Activated CD4-positive, alpha-beta T cell treated with anti-CD3 and anti-CD28 coated beads, Interleukin-2, amount 10 ng/mL, durations not matched to agents 7 days and 5 days (primary cell): ENCODE measurements around the gene CMTM1. TPM values are rescaled to one million over a fixed set of nuclear protein-coding genes. Genes with fewer than 3 reads are reported as not detected.

Source experiments
- CTCF ChIA-PET: fragments of 350-600 bp; sonication (Branson Sonifier 250); formaldehyde crosslinking; loops from one replicate; lab custom pipeline; 2021; ENCODE audit warnings: antibody characterized with exemption; lab: Charles Lee
- POLR2A ChIA-PET: fragments of 350-600 bp; sonication (Branson Sonifier 250); formaldehyde crosslinking; loops from one replicate; lab custom pipeline; 2021; ENCODE audit warnings: antibody characterized with exemption; lab: Charles Lee
- DNase-seq: peaks from one replicate; pipeline ENCODE4 v3.0.0-alpha.2; 2020
- H3K27ac Mint-ChIP-seq: one replicate; pipeline ENCODE4 v1.8.0; 2021; ENCODE audit warnings: mild to moderate bottlenecking, moderate library complexity, mixed read lengths
- H3K27me3 Mint-ChIP-seq: one replicate; pipeline ENCODE4 v1.8.0; 2021; ENCODE audit warnings: mixed read lengths
- H3K36me3 Mint-ChIP-seq: one replicate; pipeline ENCODE4 v1.8.0; 2021; ENCODE audit warnings: low read depth, mixed read lengths
- H3K4me1 Mint-ChIP-seq: one replicate; pipeline ENCODE4 v1.8.0; 2021; ENCODE audit warnings: mixed read lengths
- H3K4me3 Mint-ChIP-seq: one replicate; pipeline ENCODE4 v1.8.0; 2021; ENCODE audit warnings: mild to moderate bottlenecking, moderate library complexity, mixed read lengths
- H3K9me3 Mint-ChIP-seq: one replicate; pipeline ENCODE4 v1.8.0; 2021; ENCODE audit warnings: mixed read lengths
- total RNA-seq, 2 experiments: library from RNA; stranded (reverse); gene quantifications; one replicate each; pipeline ENCODE4 v1.2.3, GENCODE V29; 2021

CMTM1 gene
- total RNA-seq, 2 experiments from 2014 or later = 12.3 to 15.3 TPM

DNA sequence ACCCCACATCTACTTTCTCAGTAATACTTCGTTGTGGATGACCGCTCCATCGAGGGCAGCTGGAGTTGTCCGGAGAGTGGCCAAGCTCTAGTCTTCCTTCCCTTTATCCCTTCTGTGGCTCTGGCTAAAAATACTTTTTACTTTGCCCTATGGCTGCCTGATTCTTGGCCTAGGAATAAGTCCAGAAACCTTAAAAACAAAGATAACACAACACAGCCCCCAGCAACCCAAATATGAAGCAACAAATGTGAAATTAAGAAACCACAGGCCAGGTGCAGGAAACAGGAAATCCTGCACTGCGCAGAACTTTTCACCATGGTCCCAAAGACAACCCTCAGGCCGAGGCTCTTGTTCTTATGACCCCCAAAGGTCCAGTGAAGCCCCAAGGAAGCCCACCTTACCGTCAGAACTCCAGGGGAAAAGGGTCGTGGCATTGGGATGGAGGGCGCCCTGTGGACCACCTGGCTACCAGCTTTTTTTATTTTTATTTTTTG is 42.3 kb upstream of the CMTM1 start:
- H3K4me3 Mint-ChIP-seq = peak overlapping the region; percentile 52
- peaks cover 5% of the 10 kb centered on the region for H3K36me3 Mint-ChIP-seq
- peaks cover 81% of the 10 kb centered on the region for H3K4me1 Mint-ChIP-seq
- peak overlapping the region; percentile 95 for H3K27ac Mint-ChIP-seq
- ChIA-PET CTCF (interaction anchor here (0.7 to 3.9 kb wide), 9 partner anchors 12 to 227 kb away, joined by 3 to 29 read pairs (median 4); partner anchors contain the start of genes CKLF, DYNC1LI2 and TK2), POLR2A (no interaction called here)
- DNase-seq = peak; percentile 71
- H3K27me3 Mint-ChIP-seq = no peaks in the 10 kb centered on the region
- H3K9me3 Mint-ChIP-seq = no peaks in the 10 kb centered on the region

DNA sequence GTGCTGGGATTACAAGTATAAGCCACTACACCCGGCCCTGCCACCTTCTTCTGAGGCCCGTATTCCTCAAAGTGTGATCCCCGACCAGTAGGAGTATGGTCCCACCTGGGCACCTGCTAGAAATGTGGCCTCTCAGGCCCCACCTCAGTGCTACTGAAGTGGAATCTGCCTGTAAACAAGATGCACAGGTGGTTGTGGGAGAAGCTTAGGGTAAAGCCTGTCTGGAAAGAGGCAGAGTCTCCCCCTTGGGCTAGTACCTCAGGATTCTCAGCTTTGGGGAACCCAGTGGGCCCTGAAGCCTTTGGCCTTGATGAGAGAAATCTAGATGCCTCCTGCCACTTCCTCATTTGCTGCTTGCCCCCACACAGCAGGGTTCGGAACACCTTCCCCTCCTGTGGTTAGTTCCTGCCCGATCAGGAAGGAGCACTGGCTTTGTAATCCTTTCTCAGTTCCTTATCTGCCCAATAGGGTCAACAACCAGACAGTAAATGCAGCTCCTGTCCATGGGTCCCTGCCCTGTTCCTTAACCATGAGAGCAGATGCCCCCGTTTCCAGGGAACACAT is 41.6 kb upstream of the CMTM1 start:
- no peaks in the 10 kb centered on the region for H3K27me3 Mint-ChIP-seq
- peak overlapping the region; percentile 95 for H3K27ac Mint-ChIP-seq
- DNase-seq = peak; percentile 32
- CTCF ChIA-PET = interaction anchor here (0.7 to 3.9 kb wide), 10 partner anchors 11 to 348 kb away, joined by 3 to 29 read pairs (median 4); partner anchors contain the start of genes CKLF and TK2
- peaks cover 7% of the 10 kb centered on the region for H3K36me3 Mint-ChIP-seq
- POLR2A ChIA-PET = no interaction called here
- H3K4me3 Mint-ChIP-seq = no peak overlapping the region
- H3K4me1 Mint-ChIP-seq = peaks cover 77% of the 10 kb centered on the region
- no peaks in the 10 kb centered on the region for H3K9me3 Mint-ChIP-seq

DNA sequence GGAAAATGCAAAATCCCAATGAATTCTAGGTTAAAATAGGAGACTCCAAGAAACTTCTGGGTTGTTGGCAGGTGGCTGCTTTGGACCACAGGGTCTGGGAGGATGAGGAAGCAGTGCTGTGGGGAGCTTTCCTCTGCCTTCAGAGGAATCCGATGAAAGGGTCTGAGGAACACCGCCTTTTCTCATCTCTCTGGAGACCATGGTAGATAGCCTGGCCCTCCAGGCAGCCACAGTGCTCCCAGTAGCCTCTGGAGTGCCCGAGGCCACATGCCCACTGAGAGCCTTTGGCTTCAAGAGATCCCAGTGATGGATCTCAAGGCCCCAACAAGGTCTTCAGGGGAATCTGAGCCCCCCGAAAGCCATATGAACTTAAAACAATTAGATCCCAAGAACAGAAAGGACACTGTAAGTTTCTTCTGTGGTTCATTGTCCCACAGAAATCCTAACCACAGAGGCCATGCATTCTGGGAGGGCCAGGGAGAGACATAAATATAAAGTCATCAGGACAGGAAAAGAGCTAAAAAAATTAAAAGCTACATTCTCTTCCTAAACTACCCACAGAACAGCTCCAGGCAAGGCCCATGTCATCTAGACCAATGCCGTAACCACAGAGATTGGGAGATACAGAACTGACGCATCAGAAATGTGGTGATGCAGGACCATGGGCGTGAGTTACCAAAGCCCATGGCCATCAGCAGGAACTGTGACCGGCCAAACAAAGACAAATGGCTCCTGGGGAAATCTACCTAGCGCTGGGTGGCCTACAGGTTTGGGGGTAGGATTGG is 40.7 kb upstream of the CMTM1 start:
- peaks cover 72% of the 10 kb centered on the region for H3K4me1 Mint-ChIP-seq
- H3K27me3 Mint-ChIP-seq = no peaks in the 10 kb centered on the region
- ChIA-PET CTCF (interaction anchor here (1.0 to 3.9 kb wide), 7 partner anchors 12 to 63 kb away, joined by 3 to 29 read pairs (median 4); partner anchors contain the start of genes CKLF and TK2), POLR2A (no interaction called here)
- peak overlapping the region; percentile 54 for H3K27ac Mint-ChIP-seq
- H3K36me3 Mint-ChIP-seq = peaks cover 10% of the 10 kb centered on the region
- H3K4me3 Mint-ChIP-seq = no peak overlapping the region
- DNase-seq = no peak
- no peaks in the 10 kb centered on the region for H3K9me3 Mint-ChIP-seq

DNA sequence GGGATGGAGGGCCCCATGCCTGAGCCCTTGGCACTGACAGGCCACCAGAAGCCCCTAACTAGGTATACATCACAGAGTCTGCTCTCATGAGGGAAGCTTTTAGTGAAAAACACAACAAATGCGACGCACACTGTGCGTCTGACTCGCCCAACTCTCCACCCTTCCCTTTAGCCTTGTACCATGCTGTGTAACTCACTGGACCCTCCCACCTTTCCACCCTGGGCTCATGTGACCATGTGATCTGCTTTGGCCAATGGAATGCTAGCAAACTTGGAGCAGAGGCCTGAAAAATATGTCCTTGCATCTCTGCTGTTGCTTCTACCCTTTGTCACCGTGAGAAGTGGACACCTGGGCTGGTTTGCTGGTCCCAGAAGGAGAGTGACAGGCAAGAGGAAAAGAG is 37.9 kb upstream of the CMTM1 start:
- ChIA-PET POLR2A (no interaction called here), CTCF (interaction anchor here (1.0 to 1.8 kb wide), 6 partner anchors 8 to 123 kb away, joined by 3 to 5 read pairs (median 3); no protein-coding TSS in a partner anchor)
- Mint-ChIP-seq H3K27me3 (no peaks in the 10 kb centered on the region), H3K4me1 (peaks cover 45% of the 10 kb centered on the region), H3K9me3 (no peaks in the 10 kb centered on the region), H3K27ac (no peak overlapping the region), H3K4me3 (no peak overlapping the region), H3K36me3 (peaks cover 7% of the 10 kb centered on the region)
- no peak for DNase-seq

DNA sequence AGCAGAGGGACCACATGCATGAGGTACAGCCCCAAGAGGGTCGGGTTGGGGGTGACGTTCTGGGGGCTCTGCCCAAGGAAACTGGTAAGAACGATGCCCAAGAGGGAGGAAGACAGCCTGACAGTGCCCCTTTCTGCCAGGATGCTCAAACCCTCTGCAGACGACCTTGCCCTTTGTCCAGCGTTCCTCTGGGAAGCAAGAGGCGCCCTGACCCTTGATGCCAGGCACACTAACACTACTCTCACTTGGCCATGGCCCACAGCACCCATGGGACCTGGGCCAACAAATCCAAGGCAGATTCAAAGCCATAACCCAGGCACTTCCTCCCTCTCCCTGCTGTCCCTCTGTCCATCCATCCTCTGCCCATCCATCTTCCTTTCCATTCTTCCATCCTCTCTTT is 36.8 kb upstream of the CMTM1 start:
- Mint-ChIP-seq H3K27ac (no peak overlapping the region), H3K27me3 (no peaks in the 10 kb centered on the region), H3K9me3 (no peaks in the 10 kb centered on the region), H3K4me1 (peaks cover 35% of the 10 kb centered on the region), H3K36me3 (peaks cover 7% of the 10 kb centered on the region), H3K4me3 (no peak overlapping the region)
- POLR2A ChIA-PET = no interaction called here
- no peak for DNase-seq
- CTCF ChIA-PET = interaction anchor here (0.8 to 4.1 kb wide), 9 partner anchors 9 to 79 kb away, joined by 3 to 18 read pairs (median 3); partner anchors contain the start of gene CKLF

DNA sequence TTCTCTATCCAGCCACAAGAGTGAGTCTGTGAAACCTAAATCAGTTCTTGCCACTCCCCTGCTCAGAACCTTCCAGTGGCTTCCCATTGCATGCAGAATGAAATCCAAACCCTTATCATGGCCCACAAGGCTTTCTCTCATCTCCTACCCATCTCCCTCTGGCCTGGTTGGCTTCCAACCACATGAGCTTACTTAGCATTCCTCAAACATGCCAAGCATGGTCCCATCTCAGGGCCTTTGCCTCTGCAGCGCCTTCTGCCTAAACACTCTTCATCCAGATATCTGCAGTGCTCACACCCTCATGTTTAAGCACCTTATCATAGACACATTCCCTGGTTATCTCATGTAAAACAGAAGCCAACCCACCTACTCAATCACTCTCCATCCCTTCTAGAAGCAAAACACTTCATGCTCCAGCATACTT is 31.9 kb upstream of the CMTM1 start:
- Mint-ChIP-seq H3K4me3 (no peak overlapping the region), H3K9me3 (no peaks in the 10 kb centered on the region), H3K36me3 (peaks cover 5% of the 10 kb centered on the region), H3K27me3 (no peaks in the 10 kb centered on the region), H3K27ac (no peak overlapping the region), H3K4me1 (peaks cover 10% of the 10 kb centered on the region)
- CTCF ChIA-PET = interaction anchor here (0.9 to 1.2 kb wide), 2 partner anchors 9 to 25 kb away, joined by 3 read pairs; no protein-coding TSS in a partner anchor
- DNase-seq = no peak
- POLR2A ChIA-PET = no interaction called here

DNA sequence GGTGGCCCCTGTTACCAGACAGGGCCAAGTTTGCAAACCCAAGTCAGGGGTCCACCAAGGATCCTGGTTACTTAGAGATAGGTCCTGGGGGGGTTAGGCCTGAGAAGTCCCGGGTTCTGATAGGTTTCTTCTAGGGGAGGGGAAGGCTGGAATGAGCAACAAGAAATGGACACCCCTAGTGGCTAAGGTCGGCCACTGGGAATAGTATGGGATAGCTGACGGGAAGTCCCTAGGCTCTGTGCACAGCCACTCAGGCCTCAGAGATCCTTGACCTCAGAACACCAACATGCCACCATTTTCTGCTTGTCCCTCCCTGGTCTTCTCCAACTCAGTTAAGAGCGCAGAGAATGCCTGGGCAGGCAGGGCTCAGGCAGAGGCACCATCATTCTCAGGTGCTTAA is 29.7 kb upstream of the CMTM1 start:
- H3K9me3 Mint-ChIP-seq = no peaks in the 10 kb centered on the region
- H3K27me3 Mint-ChIP-seq = no peaks in the 10 kb centered on the region
- H3K4me3 Mint-ChIP-seq = no peak overlapping the region
- ChIA-PET POLR2A (no interaction called here), CTCF (interaction anchor here (0.6 to 1.7 kb wide), 7 partner anchors 9 to 28 kb away, joined by 3 to 11 read pairs (median 5); no protein-coding TSS in a partner anchor)
- H3K36me3 Mint-ChIP-seq = no peaks in the 10 kb centered on the region
- no peak for DNase-seq
- H3K4me1 Mint-ChIP-seq = peaks cover 15% of the 10 kb centered on the region
- H3K27ac Mint-ChIP-seq = no peak overlapping the region

GRCh38 chr16:66537236-66537635 is 29.0 kb upstream of the CMTM1 start:
- Mint-ChIP-seq H3K36me3 (no peaks in the 10 kb centered on the region), H3K4me3 (no peak overlapping the region), H3K27ac (no peak overlapping the region), H3K4me1 (peaks cover 17% of the 10 kb centered on the region), H3K9me3 (no peaks in the 10 kb centered on the region), H3K27me3 (no peaks in the 10 kb centered on the region)
- CTCF ChIA-PET = interaction anchor here (0.7 to 1.4 kb wide), 3 partner anchors 9 to 20 kb away, joined by 3 to 5 read pairs (median 4); no protein-coding TSS in a partner anchor
- POLR2A ChIA-PET = no interaction called here
- DNase-seq = no peak

- Mint-ChIP-seq H3K4me1 (peaks cover 18% of the 10 kb centered on the region), H3K27me3 (no peaks in the 10 kb centered on the region), H3K9me3 (no peaks in the 10 kb centered on the region), H3K36me3 (no peaks in the 10 kb centered on the region), H3K27ac (no peak overlapping the region), H3K4me3 (no peak overlapping the region)
- ChIA-PET POLR2A (no interaction called here), CTCF (interaction anchor here (1.0 to 1.1 kb wide), 2 partner anchors 9 kb away, joined by 3 to 4 read pairs; no protein-coding TSS in a partner anchor)
- DNase-seq = no peak
These were observed 27.3 kb upstream of the CMTM1 start for GRCh38 chr16:66538910-66539309.

GRCh38 chr16:66539623-66540469 is 26.4 kb upstream of the CMTM1 start:
- Mint-ChIP-seq H3K27ac (peak overlapping the region; percentile 15), H3K4me1 (peaks cover 20% of the 10 kb centered on the region), H3K36me3 (no peaks in the 10 kb centered on the region), H3K9me3 (no peaks in the 10 kb centered on the region), H3K27me3 (no peaks in the 10 kb centered on the region), H3K4me3 (no peak overlapping the region)
- no peak for DNase-seq
- ChIA-PET CTCF (interaction anchor here (0.6 to 1.3 kb wide), 5 partner anchors 8 to 31 kb away, joined by 3 to 4 read pairs (median 3); no protein-coding TSS in a partner anchor), POLR2A (interaction anchor here (0.7 kb wide), 1 partner anchor 37 kb away, joined by 3 read pairs; no protein-coding TSS in a partner anchor)

GRCh38 chr16:66541388-66542355 is 24.6 kb upstream of the CMTM1 start:
- Mint-ChIP-seq H3K27me3 (no peaks in the 10 kb centered on the region), H3K36me3 (no peaks in the 10 kb centered on the region), H3K9me3 (no peaks in the 10 kb centered on the region), H3K4me3 (no peak overlapping the region), H3K4me1 (peaks cover 29% of the 10 kb centered on the region), H3K27ac (no peak overlapping the region)
- POLR2A ChIA-PET = no interaction called here
- DNase-seq = no peak
- CTCF ChIA-PET = interaction anchor here (1.2 to 2.5 kb wide), 2 partner anchors 10 to 12 kb away, joined by 3 to 13 read pairs; partner anchors contain the start of genes CKLF and TK2
